TTC549 (cell line): Measurements from ENCODE around the gene LIPG.
A peak's percentile ranks its signal among the peaks of the same experiment; 100 is the strongest.

Experiments
- FAIRE-seq: peaks from 2 replicates; lab custom pipeline; 2012; peaks lifted over from hg19 to GRCh38; lab: Jason Lieb, UNC

LIPG gene

GRCh38 chr18:49546719-49547273 lies 15.1 kb upstream of the LIPG start:
- FAIRE-seq: no peak

- no peak for FAIRE-seq
Measured at GRCh38 chr18:49547701-49548100, 14.2 kb upstream of the LIPG start.

- no peak for FAIRE-seq
Measured at GRCh38 chr18:49548229-49548636, 13.6 kb upstream of the LIPG start.

- FAIRE-seq: no peak
Measured at GRCh38 chr18:49550621-49551339, 11.1 kb upstream of the LIPG start.

GRCh38 chr18:49553003-49553402 lies 8.9 kb upstream of the LIPG start:
- no peak for FAIRE-seq

- no peak for FAIRE-seq
Measured at GRCh38 chr18:49555641-49556040, 6.2 kb upstream of the LIPG start.

- no peak for FAIRE-seq
Measured at GRCh38 chr18:49558356-49558755, 3.5 kb upstream of the LIPG start.

- FAIRE-seq: peak; percentile 66
Measured at GRCh38 chr18:49559326-49559931, 2.4 kb upstream of the LIPG start.

GRCh38 chr18:49560277-49560623 lies 1.6 kb upstream of the LIPG start:
- no peak for FAIRE-seq

GRCh38 chr18:49560624-49561288 lies 1.1 kb upstream of the LIPG start:
- FAIRE-seq: no peak

- FAIRE-seq: no peak
Measured at GRCh38 chr18:49562481-49563129, 748 bp downstream of the LIPG start.

- FAIRE-seq: no peak
Measured at GRCh38 chr18:49563130-49563540, 1.3 kb downstream of the LIPG start.

- FAIRE-seq: no peak
Measured at GRCh38 chr18:49563701-49564517, 2.1 kb downstream of the LIPG start.

- FAIRE-seq: no peak
Measured at GRCh38 chr18:49564518-49564834, 2.6 kb downstream of the LIPG start.

- FAIRE-seq: no peak
Measured at GRCh38 chr18:49565101-49565500, 3.2 kb downstream of the LIPG start.

GRCh38 chr18:49565612-49566011 lies 3.8 kb downstream of the LIPG start:
- no peak for FAIRE-seq

GRCh38 chr18:49566217-49566770 lies 4.4 kb downstream of the LIPG start:
- no peak for FAIRE-seq

GRCh38 chr18:49566985-49567384 lies 5.1 kb downstream of the LIPG start:
- FAIRE-seq: no peak

GRCh38 chr18:49569724-49570123 lies 7.9 kb downstream of the LIPG start:
- no peak for FAIRE-seq

- no peak for FAIRE-seq
Measured at GRCh38 chr18:49570836-49571235, 9.0 kb downstream of the LIPG start.

- no peak for FAIRE-seq
Measured at GRCh38 chr18:49572611-49573345, 10.9 kb downstream of the LIPG start.
